HG02623 (cell line): ENCODE results near the gene LRRC3C.
"Not testable (repeated sequence)": the region's sequence is repeated elsewhere in the genome, so short reads cannot be mapped to it uniquely, and the experiment has no call there.

Experiments used
- ATAC-seq: cut with Tn5 transposase; IDR thresholded peaks from one replicate; pipeline ENCODE4 v1.9.1; 2021; ENCODE audit warnings: moderate library complexity; ENCODE audit not compliant: unreplicated experiment

Gene LRRC3C

GRCh38 chr17:39946551-39947330 lies 19.2 kb downstream of the LRRC3C start:
- no peak for ATAC-seq

- ATAC-seq, result not testable (repeated sequence)
These were observed 20.9 kb downstream of the LRRC3C start for GRCh38 chr17:39948489-39948828.

- ATAC-seq, result no peak
These were observed 21.5 kb downstream of the LRRC3C start for GRCh38 chr17:39949028-39949427.

- no peak for ATAC-seq
These were observed 23.4 kb downstream of the LRRC3C start for GRCh38 chr17:39950871-39951348.

- ATAC-seq, result no peak
These were observed 24.6 kb downstream of the LRRC3C start for GRCh38 chr17:39951924-39952679.

GRCh38 chr17:39952680-39953470 lies 25.3 kb downstream of the LRRC3C start:
- peak; percentile 71 for ATAC-seq

- no peak for ATAC-seq
These were observed 25.9 kb downstream of the LRRC3C start for GRCh38 chr17:39953471-39953888.

GRCh38 chr17:39954876-39955275 lies 27.3 kb downstream of the LRRC3C start:
- ATAC-seq, result no peak

- ATAC-seq, result no peak
These were observed 28.2 kb downstream of the LRRC3C start for GRCh38 chr17:39955726-39956225.

- no peak for ATAC-seq
These were observed 33.1 kb downstream of the LRRC3C start for GRCh38 chr17:39960524-39961041.

- no peak for ATAC-seq
These were observed 35.2 kb downstream of the LRRC3C start, which contains the start of gene GSDMA for GRCh38 chr17:39962642-39963220. Gene GSDMA, plus strand, starts transcription at chr17:39963004. Its CDS starts 2,684 bp downstream, at chr17:39965688.

GRCh38 chr17:39963829-39964228 lies 36.3 kb downstream of the LRRC3C start:
- no peak for ATAC-seq

- no peak for ATAC-seq
These were observed 37.6 kb downstream of the LRRC3C start for GRCh38 chr17:39965017-39965699.

- no peak for ATAC-seq
These were observed 39.2 kb downstream of the LRRC3C start for GRCh38 chr17:39966771-39967170.

GRCh38 chr17:39968761-39969160 lies 41.2 kb downstream of the LRRC3C start:
- ATAC-seq, result no peak

GRCh38 chr17:39969375-39969774 lies 41.8 kb downstream of the LRRC3C start:
- ATAC-seq, result no peak

GRCh38 chr17:39970157-39970692 lies 42.7 kb downstream of the LRRC3C start:
- no peak for ATAC-seq

- no peak for ATAC-seq
These were observed 43.6 kb downstream of the LRRC3C start for GRCh38 chr17:39971076-39971603.

GRCh38 chr17:39972271-39972670 lies 44.7 kb downstream of the LRRC3C start:
- no peak for ATAC-seq
